ENCODE measurements around the gene RBM3. TPM values are rescaled to one million over a fixed set of nuclear protein-coding genes. Genes with fewer than 3 reads are reported as not detected.

RBM3 gene
- total RNA-seq, 1 experiment from 2014 or later: 528 TPM

GRCh38 chrX:48530736-48531135, 43.5 kb upstream of the RBM3 start:
- no TSS peak for BruUV-seq (replicated peaks)
- TF ChIP-seq, protein P1, sequence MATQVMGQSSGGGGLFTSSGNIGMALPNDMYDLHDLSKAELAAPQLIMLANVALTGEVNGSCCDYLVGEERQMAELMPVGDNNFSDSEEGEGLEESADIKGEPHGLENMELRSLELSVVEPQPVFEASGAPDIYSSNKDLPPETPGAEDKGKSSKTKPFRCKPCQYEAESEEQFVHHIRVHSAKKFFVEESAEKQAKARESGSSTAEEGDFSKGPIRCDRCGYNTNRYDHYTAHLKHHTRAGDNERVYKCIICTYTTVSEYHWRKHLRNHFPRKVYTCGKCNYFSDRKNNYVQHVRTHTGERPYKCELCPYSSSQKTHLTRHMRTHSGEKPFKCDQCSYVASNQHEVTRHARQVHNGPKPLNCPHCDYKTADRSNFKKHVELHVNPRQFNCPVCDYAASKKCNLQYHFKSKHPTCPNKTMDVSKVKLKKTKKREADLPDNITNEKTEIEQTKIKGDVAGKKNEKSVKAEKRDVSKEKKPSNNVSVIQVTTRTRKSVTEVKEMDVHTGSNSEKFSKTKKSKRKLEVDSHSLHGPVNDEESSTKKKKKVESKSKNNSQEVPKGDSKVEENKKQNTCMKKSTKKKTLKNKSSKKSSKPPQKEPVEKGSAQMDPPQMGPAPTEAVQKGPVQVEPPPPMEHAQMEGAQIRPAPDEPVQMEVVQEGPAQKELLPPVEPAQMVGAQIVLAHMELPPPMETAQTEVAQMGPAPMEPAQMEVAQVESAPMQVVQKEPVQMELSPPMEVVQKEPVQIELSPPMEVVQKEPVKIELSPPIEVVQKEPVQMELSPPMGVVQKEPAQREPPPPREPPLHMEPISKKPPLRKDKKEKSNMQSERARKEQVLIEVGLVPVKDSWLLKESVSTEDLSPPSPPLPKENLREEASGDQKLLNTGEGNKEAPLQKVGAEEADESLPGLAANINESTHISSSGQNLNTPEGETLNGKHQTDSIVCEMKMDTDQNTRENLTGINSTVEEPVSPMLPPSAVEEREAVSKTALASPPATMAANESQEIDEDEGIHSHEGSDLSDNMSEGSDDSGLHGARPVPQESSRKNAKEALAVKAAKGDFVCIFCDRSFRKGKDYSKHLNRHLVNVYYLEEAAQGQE (IDR thresholded peaks at IDR 0.05; ENCODE audit: insufficient read depth in 1 of 2, low read depth in 2 of 2, low read length in 1 of 2): no peak
- TF ChIP-seq TCF7L2 (IDR thresholded peaks at IDR 0.05; ENCODE audit: low read depth, low read length) (no peak), POLR2AphosphoS5 (IDR thresholded peaks at IDR 0.05; ENCODE audit: low read depth, low read length) (no peak), SIN3A (IDR thresholded peaks at IDR 0.05; ENCODE audit: borderline replicate concordance, insufficient read depth, low read depth, low read length) (no peak), CTCF (IDR thresholded peaks at IDR 0.05) (no peak)
- no peaks in the 10 kb centered on the region for H3K27me3 ChIP-seq (ENCODE audit: control insufficient read depth, insufficient read depth, low read length)
- H3K27ac ChIP-seq (ENCODE audit: low read length): no peak overlapping the region
- DNase-seq (ENCODE audit: low read depth, low spot score): no peak
- H3K4me1 ChIP-seq (ENCODE audit: control insufficient read depth, insufficient read depth, low read length): no peaks in the 10 kb centered on the region
- no peaks in the 10 kb centered on the region for H3K36me3 ChIP-seq (ENCODE audit: control insufficient read depth, insufficient read depth, low read length)
- POLR2A ChIA-PET: no interaction called here
- no peaks in the 10 kb centered on the region for H3K9me3 ChIP-seq (ENCODE audit: control insufficient read depth, insufficient read depth, low read depth, low read length)
- intact Hi-C loops (cut with micrococcal nuclease; ENCODE audit: unreplicated experiment) (no loop called here), in situ Hi-C loops (cut with HindIII; ENCODE audit: low pct_unique_long_range_greater_than_20kb, low sequenced_read_pairs) (no loop called here)
- ATAC-seq: no peak
- H3K4me3 ChIP-seq (ENCODE audit: low read depth in 2 of 2, low read length in 2 of 2): no peak overlapping the region
- CTCF ChIA-PET: no interaction called here

DNA sequence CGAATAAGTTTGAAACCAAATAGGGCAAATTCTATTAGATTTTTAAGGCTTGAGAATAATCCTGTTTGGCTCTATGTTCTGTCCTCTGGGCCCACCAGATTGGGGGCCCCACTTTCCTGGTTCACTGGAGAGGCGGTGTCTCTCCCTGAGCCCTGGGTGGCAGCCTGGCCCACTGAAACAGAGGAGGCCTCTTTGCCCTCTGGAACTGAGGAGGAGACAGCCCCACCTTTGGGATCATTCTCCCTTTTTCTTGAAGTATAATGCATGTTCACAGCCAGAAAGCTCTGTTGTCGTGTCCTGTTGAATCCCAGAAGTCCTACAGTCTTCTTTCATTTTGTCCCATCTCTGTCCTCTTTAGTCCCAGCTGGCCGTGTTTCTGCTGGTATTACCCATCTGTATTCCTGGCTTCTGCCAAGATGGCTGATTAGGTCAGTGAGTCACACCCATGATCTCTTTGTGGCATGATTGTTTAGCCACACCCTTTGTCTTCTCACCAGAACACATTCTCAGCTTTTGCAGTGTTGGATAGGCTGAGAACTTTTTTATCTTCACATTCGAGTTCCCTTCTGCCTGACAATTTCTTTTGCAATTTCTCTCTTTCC, 42.8 kb upstream of the RBM3 start:
- in situ Hi-C loops (cut with HindIII; ENCODE audit: low pct_unique_long_range_greater_than_20kb, low sequenced_read_pairs): no loop called here
- DNase-seq (ENCODE audit: low read depth, low spot score): no peak
- Histone ChIP-seq H3K4me1 (ENCODE audit: control insufficient read depth, insufficient read depth, low read length) (no peaks in the 10 kb centered on the region), H3K9me3 (ENCODE audit: control insufficient read depth, insufficient read depth, low read depth, low read length) (no peaks in the 10 kb centered on the region), H3K27ac (ENCODE audit: low read length) (no peak overlapping the region), H3K27me3 (ENCODE audit: control insufficient read depth, insufficient read depth, low read length) (no peaks in the 10 kb centered on the region), H3K36me3 (ENCODE audit: control insufficient read depth, insufficient read depth, low read length) (no peaks in the 10 kb centered on the region), H3K4me3 (ENCODE audit: low read depth in 2 of 2, low read length in 2 of 2) (no peak overlapping the region)
- TF ChIP-seq CTCF (IDR thresholded peaks at IDR 0.05) (no peak), TCF7L2 (IDR thresholded peaks at IDR 0.05; ENCODE audit: low read depth, low read length) (no peak), POLR2AphosphoS5 (IDR thresholded peaks at IDR 0.05; ENCODE audit: low read depth, low read length) (no peak), SIN3A (IDR thresholded peaks at IDR 0.05; ENCODE audit: borderline replicate concordance, insufficient read depth, low read depth, low read length) (no peak)
- TF ChIP-seq, protein P1 (IDR thresholded peaks at IDR 0.05; ENCODE audit: insufficient read depth in 1 of 2, low read depth in 2 of 2, low read length in 1 of 2): no peak
- POLR2A ChIA-PET: no interaction called here
- 0 out of 2 replicates have a peak, but pooled peaks have one; percentile 36 for ATAC-seq
- CTCF ChIA-PET: no interaction called here
- intact Hi-C loops (cut with micrococcal nuclease; ENCODE audit: unreplicated experiment): no loop called here
- no TSS peak for BruUV-seq (replicated peaks)
